GM12878 (cell line): ENCODE data around the gene LIG1. TPM values are rescaled to one million over a fixed set of nuclear protein-coding genes. Genes with fewer than 3 reads are reported as not detected.
A peak's percentile ranks its signal among the peaks of the same experiment; 100 is the strongest.

Source experiments
- ATAC-seq: fragments of 200-7000 bp; cut with Tn5 transposase; 3 replicates; pipeline ENCODE4 v1.9.1; 2020; ENCODE audit warnings: mild to moderate bottlenecking, moderate library complexity
- BruUV-seq: library from RNA; stranded (reverse); fragments of 400-500 nt; replicated peaks from 2 replicates; lab custom pipeline; 2021; lab: Mats Ljungman, UMichigan
- CTCF ChIA-PET: fragments of 300-600 bp; sonication (Branson Sonifier 250); formaldehyde crosslinking; extraction: SDS; loops from one replicate; lab custom pipeline; 2021; ENCODE audit warnings: inconsistent platforms; lab: Yijun Ruan, JAX
- POLR2A ChIA-PET: fragments of 350-600 bp; formaldehyde crosslinking; extraction: SDS; loops from one replicate; lab custom pipeline; 2021; ENCODE audit warnings: inconsistent platforms; lab: Charles Lee
- RAD21 ChIA-PET: fragments of 300-600 bp; sonication (Branson Sonifier 250); formaldehyde crosslinking; loops from one replicate; lab custom pipeline; 2023; ENCODE audit warnings: antibody characterized with exemption; ENCODE audit not compliant: unreplicated experiment; lab: Charles Lee
- SMC1A ChIA-PET: fragments of 300-600 bp; sonication (Branson Sonifier 250); formaldehyde crosslinking; loops from one replicate; lab custom pipeline; 2023; ENCODE audit not compliant: unreplicated experiment, uncharacterized antibody; lab: Charles Lee
- DNase-seq: peaks from one replicate; pipeline ENCODE4 v3.0.0-alpha.2; 2011; ENCODE audit warnings: low read depth, low spot score
- FAIRE-seq: peaks from 3 replicates; lab custom pipeline; 2011; peaks lifted over from hg19 to GRCh38; lab: Jason Lieb, UNC
- H2AFZ ChIP-seq: 2 replicates; pipeline ENCODE4 v1.6.0; 2011; ENCODE audit warnings: low read depth, low read length, control low read depth; ENCODE audit not compliant: control insufficient read depth
- H3K27ac ChIP-seq: 2 replicates; pipeline ENCODE4 v1.5.1; 2011; ENCODE audit warnings: control low read depth; ENCODE audit not compliant: control insufficient read depth, insufficient read depth
- H3K27me3 ChIP-seq, 2 experiments: replicated peaks in 1 of 2; 2 replicates each; pipeline versions ENCODE4 v1.6.0 to v1.6.1; 2011; ENCODE audit warnings: low read length in 1 of 2; ENCODE audit not compliant: control insufficient read depth in 2 of 2, insufficient read depth in 2 of 2
- H3K36me3 ChIP-seq, 2 experiments: 2 replicates each; pipeline ENCODE4 v1.5.1; 2011; ENCODE audit warnings: low read length in 1 of 2; ENCODE audit not compliant: control insufficient read depth in 2 of 2, insufficient read depth in 2 of 2
- H3K4me1 ChIP-seq: 2 replicates; pipeline ENCODE4 v1.6.1; 2011; ENCODE audit warnings: mild to moderate bottlenecking, low read length, moderate library complexity, mixed read lengths; ENCODE audit not compliant: control insufficient read depth, insufficient read depth
- H3K4me2 ChIP-seq: 2 replicates; pipeline ENCODE4 v1.6.0; 2011; ENCODE audit warnings: control low read depth; ENCODE audit not compliant: control insufficient read depth, insufficient read depth
- H3K4me3 ChIP-seq: fragments of 200-600 bp; sonication (generic); 2 replicates; pipeline ENCODE4 v1.5.1; 2016
- H3K79me2 ChIP-seq: 2 replicates; pipeline ENCODE4 v1.6.0; 2011; ENCODE audit warnings: low read length; ENCODE audit not compliant: control insufficient read depth, insufficient read depth
- H3K9ac ChIP-seq: 2 replicates; pipeline ENCODE4 v1.8.0; 2011; ENCODE audit warnings: low read length, control low read depth, mixed read lengths; ENCODE audit not compliant: control insufficient read depth, insufficient read depth
- H3K9me3 ChIP-seq: replicated peaks from 3 replicates; pipeline ENCODE4 v1.5.1; 2011; ENCODE audit warnings: mild to moderate bottlenecking, low read length; ENCODE audit not compliant: control insufficient read depth, insufficient read depth
- H4K20me1 ChIP-seq: 2 replicates; pipeline ENCODE4 v1.6.0; 2011; ENCODE audit not compliant: control insufficient read depth, insufficient read depth
- HSF1 ChIP-seq: fragments of 150-350 bp; IDR thresholded peaks from 2 replicates; pipeline ENCODE4 v1.6.1; 2014; ENCODE audit warnings: mild to moderate bottlenecking, low read depth, low read length
- MEF2B ChIP-seq: fragments of 450-650 bp; IDR thresholded peaks from 2 replicates; pipeline ENCODE4 v1.6.1; 2018; ENCODE audit warnings: mild to moderate bottlenecking, moderate library complexity; ENCODE audit not compliant: partially characterized antibody, poor library complexity, severe bottlenecking
- MYB ChIP-seq: fragments of 150-350 bp; IDR thresholded peaks from 2 replicates; pipeline ENCODE4 v1.6.1; 2014; ENCODE audit warnings: mild to moderate bottlenecking, low read depth, low read length, borderline replicate concordance
- SMARCA5 ChIP-seq: fragments of 450-650 bp; IDR thresholded peaks from 2 replicates; pipeline ENCODE4 v1.6.1; 2017; ENCODE audit warnings: mild to moderate bottlenecking
- WGBS: methylation state at CpG from one replicate; pipeline ENCODE4 v1.1.6; 2016; ENCODE audit warnings: low lambda C conversion rate; ENCODE audit not compliant: insufficient replicate concordance, insufficient coverage; ENCODE audit errors: missing lambda C conversion rate; 5-methylcytosine and 5-hydroxymethylcytosine counted together
- in situ Hi-C: fragments of 300-500 bp; cut with MboI; formaldehyde crosslinking; loops from 9 replicates; pipeline ENCODE4 v1.14.3; 2018; ENCODE audit warnings: mixed read lengths
- intact Hi-C: fragments of 100-400 bp; cut with micrococcal nuclease; formaldehyde crosslinking; loops from one replicate; pipeline ENCODE4 v1.14.2; 2022; ENCODE audit not compliant: unreplicated experiment
- polyA plus RNA-seq, 11 experiments: library from polyadenylated mRNA; depleted of rRNA in 4 of 11; unstranded in 6 of 11; stranded (reverse) in 5 of 11; fragments of >200 nt; fragmentation: Nextera tagmentation in 4 of 11; fragmentation: Illumina TruSeq in 1 of 11; extraction: Ambion mirVana in 4 of 11; extraction: Trizol in 1 of 11; gene quantifications; 1 replicate in 1 of 11; 2 replicates in 10 of 11; pipeline versions ENCODE4 v1.2.1 to v1.2.3, GENCODE V29; 2011 to 2016; ENCODE audit warnings: inconsistent platforms in 2 of 11, missing spikeins in 2 of 11, low read depth in 1 of 11
- total RNA-seq, 4 experiments: library from RNA; depleted of rRNA in 3 of 4; stranded (reverse); fragments of >200 nt in 3 of 4; fragmentation: Illumina TruSeq in 1 of 4; extraction: Trizol in 1 of 4; gene quantifications; 2 replicates each; pipeline versions ENCODE4 v1.2.1 to v1.2.3, GENCODE V29; 2013 to 2021
- TF ChIP-seq, protein P1 (sequence below): fragments of 450-650 bp; IDR thresholded peaks from 2 replicates; pipeline ENCODE4 v1.6.1; 2017; ENCODE audit warnings: mild to moderate bottlenecking, moderate library complexity

LIG1 gene
- total and polyA plus RNA-seq, 10 of the 15 experiments (the other 5 are each of a cell fraction or from before 2014, with no cell fraction given): 7.8 to 117 (median 73.7) TPM

DNA sequence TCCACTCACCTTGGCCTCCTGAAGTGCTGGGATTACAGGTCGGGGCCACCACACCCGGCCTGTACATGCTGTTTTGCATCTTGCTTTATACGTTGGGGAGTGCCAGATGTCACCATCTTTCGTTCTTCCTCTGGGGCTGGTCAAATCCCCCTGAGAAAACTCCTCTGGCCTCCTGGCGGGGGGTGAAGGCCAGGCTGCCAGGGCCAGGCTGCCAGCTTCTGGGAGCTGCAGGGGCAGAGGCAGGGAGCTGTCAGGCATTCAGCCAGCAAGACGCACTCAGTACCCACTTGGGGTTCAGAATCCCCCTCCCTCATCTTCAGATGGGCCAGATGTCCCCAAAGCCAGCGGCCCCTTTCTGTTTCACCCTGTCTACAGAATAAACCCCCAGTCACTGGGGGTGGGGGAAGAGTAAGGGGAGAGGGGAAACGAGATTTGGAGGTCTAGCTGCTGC, 16.4 kb upstream of the LIG1 start:
- intact Hi-C loops (no loop called here), in situ Hi-C loops (no loop called here)
- H4K20me1 ChIP-seq: no peaks in the 10 kb centered on the region
- WGBS: 10% methylated on average over 8 of the region's 8 CpGs
- H2AFZ ChIP-seq: peak overlapping the region; percentile 2
- no peaks in the 10 kb centered on the region for H3K27me3 ChIP-seq
- FAIRE-seq (no peak), ATAC-seq (peak; percentile 86), DNase-seq (no peak)
- peak overlapping the region; percentile 52 for H3K27ac ChIP-seq
- peak overlapping the region; percentile 64 for H3K4me2 ChIP-seq
- RAD21 ChIA-PET: interaction anchor here (0.9 to 3.4 kb wide), 4 partner anchors 15 to 59 kb away, joined by 3 to 16 read pairs (median 3); no protein-coding TSS in a partner anchor
- no peak for TF ChIP-seq MYB
- TF ChIP-seq HSF1: no peak
- TF ChIP-seq, protein P1, sequence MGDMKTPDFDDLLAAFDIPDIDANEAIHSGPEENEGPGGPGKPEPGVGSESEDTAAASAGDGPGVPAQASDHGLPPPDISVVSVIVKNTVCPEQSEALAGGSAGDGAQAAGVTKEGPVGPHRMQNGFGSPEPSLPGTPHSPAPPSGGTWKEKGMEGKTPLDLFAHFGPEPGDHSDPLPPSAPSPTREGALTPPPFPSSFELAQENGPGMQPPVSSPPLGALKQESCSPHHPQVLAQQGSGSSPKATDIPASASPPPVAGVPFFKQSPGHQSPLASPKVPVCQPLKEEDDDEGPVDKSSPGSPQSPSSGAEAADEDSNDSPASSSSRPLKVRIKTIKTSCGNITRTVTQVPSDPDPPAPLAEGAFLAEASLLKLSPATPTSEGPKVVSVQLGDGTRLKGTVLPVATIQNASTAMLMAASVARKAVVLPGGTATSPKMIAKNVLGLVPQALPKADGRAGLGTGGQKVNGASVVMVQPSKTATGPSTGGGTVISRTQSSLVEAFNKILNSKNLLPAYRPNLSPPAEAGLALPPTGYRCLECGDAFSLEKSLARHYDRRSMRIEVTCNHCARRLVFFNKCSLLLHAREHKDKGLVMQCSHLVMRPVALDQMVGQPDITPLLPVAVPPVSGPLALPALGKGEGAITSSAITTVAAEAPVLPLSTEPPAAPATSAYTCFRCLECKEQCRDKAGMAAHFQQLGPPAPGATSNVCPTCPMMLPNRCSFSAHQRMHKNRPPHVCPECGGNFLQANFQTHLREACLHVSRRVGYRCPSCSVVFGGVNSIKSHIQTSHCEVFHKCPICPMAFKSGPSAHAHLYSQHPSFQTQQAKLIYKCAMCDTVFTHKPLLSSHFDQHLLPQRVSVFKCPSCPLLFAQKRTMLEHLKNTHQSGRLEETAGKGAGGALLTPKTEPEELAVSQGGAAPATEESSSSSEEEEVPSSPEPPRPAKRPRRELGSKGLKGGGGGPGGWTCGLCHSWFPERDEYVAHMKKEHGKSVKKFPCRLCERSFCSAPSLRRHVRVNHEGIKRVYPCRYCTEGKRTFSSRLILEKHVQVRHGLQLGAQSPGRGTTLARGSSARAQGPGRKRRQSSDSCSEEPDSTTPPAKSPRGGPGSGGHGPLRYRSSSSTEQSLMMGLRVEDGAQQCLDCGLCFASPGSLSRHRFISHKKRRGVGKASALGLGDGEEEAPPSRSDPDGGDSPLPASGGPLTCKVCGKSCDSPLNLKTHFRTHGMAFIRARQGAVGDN: 0 out of 2 replicates have a peak, but pooled peaks have one; percentile 16
- peak; percentile 76 for TF ChIP-seq MEF2B
- no peak for TF ChIP-seq SMARCA5
- H3K79me2 ChIP-seq: no peaks in the 10 kb centered on the region
- H3K4me1 ChIP-seq: peaks cover 12% of the 10 kb centered on the region
- CTCF ChIA-PET: interaction anchor here (1.0 to 2.1 kb wide), 3 partner anchors 15 to 79 kb away, joined by 3 to 9 read pairs (median 4); no protein-coding TSS in a partner anchor
- POLR2A ChIA-PET: interaction anchor here (0.6 to 2.4 kb wide), 3 partner anchors 17 to 865 kb away, joined by 3 to 14 read pairs (median 7); no protein-coding TSS in a partner anchor
- no TSS peak for BruUV-seq
- H3K4me3 ChIP-seq: no peak overlapping the region
- no peaks in the 10 kb centered on the region; a peak in 1 of 4 replicates for H3K36me3 ChIP-seq
- 0 out of 2 replicates have a peak overlapping the region, but pooled peaks have one; percentile 11 for H3K9ac ChIP-seq
- SMC1A ChIA-PET: interaction anchor here (1.0 to 3.0 kb wide), 4 partner anchors 16 to 76 kb away, joined by 3 to 13 read pairs (median 4); partner anchors contain the start of gene PLA2G4C
- no peaks in the 10 kb centered on the region; the same call in 2 of the 3 replicates for H3K9me3 ChIP-seq
